NCI-H2227 (cell line): ENCODE results near the gene AQP2.
A peak's percentile ranks its signal among the peaks of the same experiment; 100 is the strongest.

Experiments
- DNase-seq: peaks from one replicate; lab custom pipeline; 2025; ENCODE audit not compliant: unreplicated experiment; lab: John Stamatoyannopoulos, UW

AQP2 gene

DNA sequence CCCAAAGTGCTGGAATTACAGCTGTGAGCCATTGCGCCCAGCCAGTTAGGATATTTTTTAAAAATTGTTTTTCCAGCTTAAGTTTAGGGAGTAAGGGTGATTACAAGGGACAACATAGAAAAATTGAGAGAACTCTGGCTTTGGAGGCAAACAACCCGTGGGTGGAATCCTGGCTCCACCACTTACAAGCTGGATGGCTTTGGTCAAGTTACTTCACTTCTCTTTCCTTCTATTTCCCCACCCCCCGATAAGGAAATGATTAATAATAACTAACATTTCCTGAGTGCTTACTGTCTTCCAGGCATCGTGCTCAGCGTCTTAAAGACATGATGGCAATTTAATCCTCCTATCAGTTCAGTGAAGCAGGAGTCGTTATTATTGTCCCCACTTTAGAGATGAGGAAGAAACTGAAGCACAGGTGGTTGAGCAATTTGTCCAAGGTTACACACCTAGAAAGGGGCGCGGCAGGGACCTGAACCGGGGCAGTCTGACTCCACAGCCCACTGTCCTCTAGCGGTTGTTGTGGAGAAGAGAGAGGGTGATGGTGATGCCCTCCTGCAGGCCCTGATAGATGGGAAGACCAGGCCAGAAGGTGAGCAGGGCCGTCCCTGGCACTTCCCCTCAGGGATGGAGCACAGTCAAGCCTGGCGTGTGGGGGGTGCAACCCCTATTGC, 30.2 kb upstream of the AQP2 start:
- DNase-seq = no peak

DNA sequence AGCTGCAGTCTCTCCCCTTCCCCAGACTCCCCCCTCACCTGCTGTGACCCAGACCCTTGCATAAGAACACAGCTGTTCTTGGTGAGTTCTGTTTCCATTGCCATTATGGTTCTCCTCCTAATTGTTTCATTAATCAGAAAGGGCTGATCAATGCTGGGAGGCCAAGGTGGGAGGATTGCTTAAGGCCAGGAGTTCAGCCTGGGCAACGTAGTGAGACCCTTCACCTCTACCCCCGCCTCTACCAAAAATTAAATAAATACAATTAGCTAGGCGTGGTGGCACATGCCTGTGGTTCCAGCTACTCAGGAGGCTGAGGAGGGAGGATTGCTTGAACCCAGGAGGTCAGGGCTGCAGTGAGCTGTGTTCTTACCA, 29.6 kb upstream of the AQP2 start:
- DNase-seq = no peak

DNA sequence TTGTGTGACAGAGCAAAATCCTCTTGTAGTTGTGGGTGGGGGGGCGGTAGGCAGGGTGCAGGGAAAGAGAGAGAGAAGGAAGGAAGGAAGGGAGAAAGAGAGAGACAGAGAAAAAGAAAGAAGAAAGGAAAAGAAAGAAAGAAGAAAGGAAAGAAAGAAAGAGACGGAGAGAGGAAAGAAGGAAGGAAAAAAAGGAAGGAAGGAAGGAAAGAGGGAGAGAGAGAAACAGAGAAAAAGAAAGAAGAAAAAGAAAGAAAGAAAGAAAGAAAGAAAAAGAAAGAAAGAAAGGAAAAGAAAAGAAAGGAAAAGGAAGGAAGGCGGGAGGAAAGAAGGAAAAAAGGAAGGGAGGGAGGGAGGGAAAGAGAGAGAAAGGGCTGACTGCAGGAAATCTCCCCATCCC, 29.2 kb upstream of the AQP2 start:
- DNase-seq = no peak

DNA sequence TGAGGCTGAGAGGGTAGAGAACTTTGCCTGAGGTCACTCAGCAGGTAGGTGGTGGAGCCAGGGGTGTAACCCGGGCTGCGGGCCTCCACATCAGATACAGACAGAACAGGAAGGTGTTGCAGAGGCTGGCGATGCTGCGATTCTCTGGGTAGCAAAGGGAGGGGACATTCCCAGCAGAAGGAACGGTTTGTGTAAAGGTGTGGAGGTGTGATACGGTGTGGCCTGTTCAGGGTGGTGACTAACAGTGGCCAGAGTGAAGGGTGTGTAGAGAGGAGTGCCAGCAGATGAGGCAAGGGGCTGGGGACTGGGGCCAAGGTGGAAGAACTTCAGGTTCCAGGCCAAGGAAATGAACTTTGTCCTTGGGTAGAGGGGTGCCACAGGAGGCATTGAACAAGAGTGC, 28.6 kb upstream of the AQP2 start:
- DNase-seq = no peak

DNA sequence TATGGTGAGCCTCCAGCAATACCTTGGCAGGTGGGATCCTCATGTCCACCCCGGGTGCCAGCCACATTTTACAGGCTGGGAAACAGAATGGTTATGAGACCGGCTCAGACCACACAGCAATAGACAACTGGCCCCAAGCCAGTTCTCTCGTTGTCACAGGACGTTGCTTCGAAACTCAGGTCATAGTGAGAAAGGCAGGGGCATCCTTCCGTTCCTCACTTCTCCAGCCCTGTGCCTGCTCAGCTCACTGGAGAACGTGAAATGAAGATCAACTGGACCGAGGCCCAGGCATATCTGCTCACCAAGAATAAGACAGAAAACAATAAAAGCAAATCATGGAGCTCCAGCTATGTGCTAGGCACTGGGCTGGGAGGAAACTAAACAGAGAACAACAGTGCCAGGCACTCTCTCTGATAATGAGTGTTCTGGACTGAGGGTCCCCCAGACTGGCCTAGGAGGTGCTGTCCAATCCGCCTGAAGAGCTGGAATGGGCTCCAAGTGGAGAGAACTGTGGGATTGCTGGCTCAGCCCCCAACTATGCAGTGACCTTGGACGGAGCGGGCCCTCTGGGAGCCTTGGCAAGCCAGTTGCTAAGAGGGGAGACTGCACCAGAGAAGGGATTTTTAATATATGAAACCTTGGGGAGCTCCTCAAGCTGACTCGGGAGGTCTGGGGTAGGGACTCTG, 28.0 kb upstream of the AQP2 start:
- DNase-seq = no peak

DNA sequence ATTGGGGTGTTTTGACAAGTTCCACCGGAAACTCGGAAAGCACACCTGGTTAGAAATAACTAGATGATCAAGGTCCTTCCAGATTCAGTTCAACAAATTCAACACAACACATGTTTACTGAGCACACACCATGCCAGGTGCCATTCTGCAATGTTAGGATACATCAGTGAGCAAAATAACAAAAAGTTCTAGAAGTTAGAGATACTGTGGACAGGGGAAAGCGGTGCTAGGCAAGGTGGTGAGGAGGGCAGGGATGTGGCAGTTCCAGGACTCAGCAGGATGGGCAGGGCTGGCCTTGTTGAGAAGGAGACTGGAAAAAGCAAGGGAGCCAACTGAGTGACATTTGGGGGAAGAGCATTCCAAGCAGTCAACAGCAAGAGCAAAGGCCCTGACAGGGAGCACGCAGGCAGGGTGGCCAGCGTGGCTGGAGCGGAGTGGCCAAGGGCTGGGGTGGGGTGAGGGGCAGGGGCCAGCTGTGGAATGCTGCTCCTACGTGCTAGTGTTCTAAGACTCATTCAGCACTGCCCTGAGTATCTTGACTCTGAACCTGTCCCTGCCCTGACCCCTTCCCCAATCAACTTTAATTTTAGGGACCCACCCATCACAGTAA, 27.4 kb upstream of the AQP2 start:
- DNase-seq = no peak

DNA sequence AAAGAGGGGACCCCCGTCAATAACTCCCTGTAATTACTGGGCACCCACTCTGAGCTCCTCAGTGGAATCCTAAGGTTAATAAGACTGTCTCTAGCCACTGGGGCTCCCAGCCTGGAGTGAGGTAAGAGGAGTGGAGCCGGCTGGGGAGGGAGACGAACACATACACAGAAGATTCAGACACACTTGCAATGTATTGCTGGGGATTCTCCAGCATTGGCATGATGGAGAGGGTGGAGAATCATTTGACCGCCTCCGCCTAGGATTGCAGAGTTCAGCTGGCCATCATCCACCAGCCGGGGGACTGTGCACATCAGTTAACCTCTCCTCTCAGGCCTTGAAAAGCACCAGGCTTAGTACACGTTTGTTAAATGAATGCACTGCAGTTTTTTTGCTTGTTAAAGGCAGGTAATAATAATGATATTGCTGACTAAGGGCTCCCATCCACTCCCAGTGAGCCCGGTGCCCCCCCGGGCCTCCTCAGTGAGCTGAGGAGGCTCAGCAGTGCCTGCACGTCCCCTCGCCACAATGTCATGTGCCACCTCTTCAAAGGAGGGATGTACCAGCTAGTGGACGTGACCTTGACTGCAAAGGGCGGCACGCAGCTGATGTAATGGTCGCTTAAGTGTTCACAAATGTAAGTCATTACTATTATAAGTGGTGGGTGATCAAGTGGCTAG, 26.5 kb upstream of the AQP2 start:
- peak; percentile 53 for DNase-seq

DNA sequence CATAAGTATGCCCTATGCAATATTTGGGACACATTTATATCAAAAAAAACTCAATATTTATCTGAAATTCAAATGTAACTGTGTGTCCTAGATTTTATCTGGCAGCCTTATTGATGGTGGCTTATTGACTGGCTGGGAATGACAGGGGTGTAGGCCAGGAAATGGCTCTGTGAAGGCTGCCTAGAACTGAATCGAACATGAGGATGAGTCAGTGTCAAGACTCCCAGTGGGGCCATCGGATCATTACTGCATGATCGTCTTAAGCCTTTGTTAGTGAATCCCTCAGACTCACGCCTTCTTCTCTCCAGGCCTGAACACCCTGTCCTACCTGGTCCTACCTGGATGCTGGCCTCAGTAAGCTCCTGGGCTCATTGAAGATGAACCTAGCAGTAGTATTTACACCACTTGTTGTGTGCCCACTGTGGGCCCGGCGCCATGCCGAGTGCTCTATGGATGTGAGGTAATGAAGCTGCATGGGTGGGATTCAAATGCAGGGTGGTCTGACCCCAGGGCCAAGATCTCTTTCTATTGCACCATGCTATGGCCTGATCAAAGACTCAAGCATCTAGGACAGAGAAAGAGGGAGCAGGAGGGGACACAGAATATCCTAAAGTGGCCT, 25.8 kb upstream of the AQP2 start:
- no peak for DNase-seq

DNA sequence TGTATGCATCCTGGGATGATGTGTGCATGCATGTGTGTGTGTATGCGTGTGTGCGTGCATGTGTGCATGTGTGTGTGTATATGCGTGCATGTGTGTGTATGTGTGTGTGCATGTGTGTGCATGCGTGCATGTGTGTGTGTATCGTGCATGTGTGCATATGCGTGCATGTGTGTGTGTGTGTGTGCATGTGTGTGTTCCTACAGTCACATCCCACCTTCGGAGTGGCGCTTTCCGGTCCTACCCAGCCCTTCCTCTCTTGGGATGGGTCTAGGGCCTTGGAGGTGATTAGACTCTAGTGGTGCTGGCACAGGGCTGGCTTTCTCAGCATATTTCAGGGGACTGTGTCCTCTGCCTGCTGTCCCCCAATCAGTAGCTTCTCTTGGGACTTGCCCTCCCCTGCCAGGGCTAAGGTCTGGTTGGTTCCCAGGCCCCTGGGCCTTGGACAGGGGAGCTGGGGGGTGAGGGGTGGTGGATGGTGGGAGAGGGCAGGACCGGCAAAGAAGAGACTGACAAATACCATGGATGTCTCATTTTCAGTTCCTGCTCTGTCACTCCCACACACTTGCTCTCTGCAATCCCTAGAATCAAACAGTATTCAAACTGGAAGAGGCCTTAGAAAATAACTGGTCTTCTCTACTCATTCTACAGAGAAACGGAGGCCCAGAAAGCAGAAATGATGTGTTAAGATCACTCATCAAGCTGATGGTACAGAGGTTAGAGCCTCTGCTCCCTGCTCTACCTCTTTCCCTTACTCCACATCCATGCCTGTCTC, 24.9 kb upstream of the AQP2 start:
- DNase-seq = no peak

DNA sequence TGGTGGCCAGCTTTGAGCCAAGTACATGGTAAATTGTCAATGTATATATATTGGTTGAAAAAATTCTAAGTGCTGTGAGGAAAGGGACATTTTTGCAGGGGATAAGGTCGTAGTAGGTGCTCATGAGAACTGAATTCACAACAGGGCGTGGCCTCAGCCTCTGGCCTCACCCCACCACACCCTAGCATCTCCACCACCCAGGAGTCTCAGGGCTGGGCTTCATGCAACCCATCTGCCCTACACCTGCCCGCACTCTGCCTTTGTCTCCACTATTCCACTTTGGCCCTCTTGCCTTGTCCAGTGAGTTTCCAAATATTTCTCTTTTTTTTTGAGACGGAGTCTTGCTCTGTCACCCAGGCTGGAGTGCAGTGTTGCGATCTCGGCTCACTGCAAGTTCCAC, 22.1 kb upstream of the AQP2 start:
- DNase-seq = no peak

DNA sequence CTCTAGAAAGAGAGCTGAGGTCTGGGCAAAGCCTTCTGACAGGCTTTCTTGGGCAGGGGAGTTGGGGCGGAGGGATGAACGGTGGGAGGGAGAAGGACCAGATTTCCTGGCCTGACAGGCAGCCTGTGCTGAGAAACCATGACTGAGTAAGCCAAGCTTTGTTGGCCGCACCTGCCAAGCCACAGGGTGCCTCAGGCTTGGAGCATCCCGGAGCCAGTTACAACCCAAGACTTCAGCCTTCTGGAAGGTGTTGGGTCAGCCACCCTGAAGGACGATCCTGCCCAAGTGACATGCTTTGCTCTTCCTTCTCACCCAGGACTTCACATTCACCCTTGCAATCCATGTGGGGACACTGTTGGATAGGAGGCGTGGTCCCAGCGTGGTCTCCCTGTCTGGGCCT, 21.0 kb upstream of the AQP2 start:
- DNase-seq = no peak

DNA sequence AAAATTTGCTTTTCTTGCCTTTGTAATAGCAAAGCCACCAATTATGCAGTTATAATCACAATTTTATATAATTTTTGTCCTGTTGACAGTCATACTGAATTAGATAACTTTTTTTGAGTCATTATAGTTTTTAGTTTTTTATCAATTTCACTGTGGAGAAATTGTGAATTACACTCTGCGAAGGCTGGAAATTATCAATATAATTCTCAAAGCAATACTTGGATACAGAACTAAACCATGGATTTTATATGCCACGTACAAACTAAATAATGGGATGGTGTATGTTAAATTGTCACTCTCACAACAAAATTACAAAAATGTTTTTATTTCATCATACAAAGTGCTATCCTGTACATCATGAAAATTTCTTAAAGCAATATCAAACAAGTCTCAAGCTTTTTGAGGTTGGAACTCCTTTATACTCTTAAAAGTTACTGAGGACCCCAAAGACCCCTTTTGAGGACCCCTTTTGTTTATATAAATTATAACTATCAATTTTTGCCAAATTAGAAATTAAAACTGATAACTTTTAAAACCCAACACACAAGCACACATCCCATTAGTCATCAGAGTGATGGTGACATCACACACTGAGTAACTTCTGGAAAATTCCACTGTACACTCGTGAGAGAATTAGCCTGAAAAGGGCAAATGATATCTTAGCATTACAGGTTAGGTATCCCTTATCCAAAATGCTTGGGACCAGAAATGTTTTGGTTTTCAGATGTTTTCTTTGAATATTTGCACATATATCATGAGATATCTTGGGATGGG, 19.8 kb upstream of the AQP2 start:
- no peak for DNase-seq

DNA sequence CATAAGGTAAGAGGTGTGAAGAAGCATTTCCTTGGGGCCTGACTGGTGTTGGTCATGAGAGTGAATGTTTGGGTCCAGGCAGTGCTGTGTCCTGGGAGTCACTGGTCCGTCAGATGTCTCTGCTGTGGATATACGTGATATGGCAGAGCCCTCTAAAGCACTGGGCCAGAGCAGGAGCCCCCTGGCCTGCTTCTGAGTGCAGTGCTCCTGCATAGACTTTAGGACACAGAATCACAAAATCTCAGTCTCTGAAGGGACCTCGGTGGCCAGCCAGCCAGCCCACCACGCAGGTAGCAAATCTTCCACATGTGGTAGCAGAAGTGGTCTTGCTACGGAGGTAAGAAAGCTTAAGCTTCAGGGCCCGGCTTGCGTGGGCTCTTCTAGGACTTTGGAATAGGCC, 18.5 kb upstream of the AQP2 start:
- no peak for DNase-seq

DNA sequence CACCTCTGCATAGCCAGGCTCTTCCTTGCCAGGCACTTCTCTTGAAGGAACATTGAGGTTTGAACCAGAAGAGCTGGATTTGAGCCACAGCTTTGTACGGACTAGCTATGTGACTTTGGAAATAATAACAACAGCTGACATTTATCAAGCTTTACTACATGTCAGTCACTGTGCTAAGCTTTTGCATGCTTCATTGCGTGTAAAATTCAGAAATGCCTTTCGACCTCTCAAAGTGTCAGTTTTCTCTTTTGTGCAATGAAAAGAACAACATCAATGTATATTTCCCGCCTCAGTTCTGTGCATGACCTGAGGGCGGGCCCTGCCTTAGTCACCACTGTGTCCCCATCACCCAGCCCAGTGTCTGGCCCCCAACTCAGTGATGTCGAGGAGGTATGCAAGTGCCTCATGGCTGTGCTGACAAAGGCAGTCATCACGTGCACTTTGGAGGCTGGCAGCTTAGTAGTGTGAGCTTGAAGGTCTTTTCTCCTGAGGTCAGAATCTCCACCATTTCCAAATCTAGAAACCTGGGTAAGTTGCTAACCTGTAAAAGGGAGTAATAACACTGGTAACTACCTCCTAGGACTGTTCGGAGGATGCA, 17.9 kb upstream of the AQP2 start:
- no peak for DNase-seq

DNA sequence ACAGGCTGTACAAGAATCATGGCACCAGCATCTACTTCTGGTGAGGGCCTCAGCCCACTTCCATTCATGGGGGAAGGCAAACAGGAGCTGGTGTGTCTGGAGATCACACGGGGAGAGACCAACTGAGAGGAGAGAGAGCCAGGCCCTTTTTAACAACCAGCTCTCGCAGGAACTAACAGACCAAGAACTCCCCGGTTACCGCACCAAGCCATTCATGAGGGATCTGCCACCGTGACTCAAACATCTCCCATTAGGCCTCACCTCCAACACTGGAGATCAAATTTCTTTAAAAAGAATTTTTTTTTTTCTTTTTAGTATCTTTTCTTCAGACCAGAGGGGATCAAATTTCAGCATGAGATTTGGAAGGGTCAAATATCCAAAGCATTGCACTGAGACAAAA, 16.7 kb upstream of the AQP2 start:
- no peak for DNase-seq

DNA sequence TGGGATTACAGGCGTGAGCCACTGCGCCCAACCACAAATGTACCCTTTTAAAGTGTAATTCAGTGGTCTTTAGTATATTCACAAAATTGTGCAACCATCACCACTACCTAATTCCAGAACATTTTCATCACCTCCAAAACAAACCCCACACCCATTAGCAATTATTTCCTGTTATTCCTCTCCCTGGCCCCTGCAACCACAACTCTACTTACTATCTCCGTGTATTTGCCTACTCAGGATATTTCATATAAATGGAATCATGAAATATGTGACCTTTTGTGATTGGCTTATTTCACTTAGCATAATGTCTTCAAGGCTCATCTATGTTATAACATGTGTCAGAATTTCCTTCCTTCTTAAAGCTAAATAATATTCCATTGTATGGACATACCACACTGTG, 16.0 kb upstream of the AQP2 start:
- no peak for DNase-seq

DNA sequence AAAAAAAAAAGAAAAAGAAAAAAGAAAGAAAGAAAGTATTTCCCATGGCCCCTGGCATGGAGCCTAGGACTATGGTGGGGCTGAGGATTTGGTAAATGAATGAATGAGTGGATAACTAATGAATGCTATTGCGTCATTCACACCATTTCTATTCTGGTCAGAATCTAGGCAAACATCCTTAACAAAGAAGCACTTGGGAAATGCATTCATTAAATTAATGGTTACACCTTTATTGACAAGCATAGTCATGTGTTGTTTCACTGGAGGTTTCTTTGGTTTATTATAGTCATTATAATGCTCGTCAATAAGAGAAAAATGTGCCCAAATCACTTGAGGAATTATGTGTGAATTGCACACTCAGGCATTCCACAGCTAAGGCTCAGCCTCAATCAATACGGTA, 13.6 kb upstream of the AQP2 start:
- DNase-seq = no peak

DNA sequence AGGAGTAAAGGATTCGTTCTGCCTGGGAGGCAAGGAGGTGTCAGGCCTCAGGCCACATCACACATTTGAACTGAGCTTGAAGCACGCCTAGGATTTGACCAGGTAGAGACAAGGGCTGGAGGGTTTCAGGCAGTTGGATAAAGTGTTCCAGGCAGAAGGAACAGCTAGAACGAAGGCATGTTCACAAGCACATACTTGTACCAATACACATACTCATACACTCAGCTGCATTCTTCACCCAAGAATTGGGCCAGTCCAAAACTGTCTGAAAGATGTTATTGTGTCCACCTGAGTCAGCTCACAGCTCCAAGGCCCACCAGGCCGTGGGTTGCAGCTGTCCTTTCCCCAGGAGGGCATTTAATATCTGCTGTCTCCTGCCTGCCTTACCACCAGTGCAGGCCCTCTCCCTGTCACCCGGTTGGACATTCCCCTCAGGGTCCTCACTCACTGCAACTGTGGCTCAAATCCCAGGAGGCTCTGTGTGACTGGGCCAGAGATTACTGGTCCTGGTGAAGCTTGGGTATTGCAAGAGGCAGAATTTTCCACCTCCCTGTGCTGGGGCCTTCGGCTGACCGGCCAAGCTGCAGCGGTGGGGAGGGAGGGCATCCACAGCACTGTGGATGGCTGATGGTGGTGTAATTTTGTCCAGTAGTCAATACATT, 12.8 kb upstream of the AQP2 start:
- no peak for DNase-seq

DNA sequence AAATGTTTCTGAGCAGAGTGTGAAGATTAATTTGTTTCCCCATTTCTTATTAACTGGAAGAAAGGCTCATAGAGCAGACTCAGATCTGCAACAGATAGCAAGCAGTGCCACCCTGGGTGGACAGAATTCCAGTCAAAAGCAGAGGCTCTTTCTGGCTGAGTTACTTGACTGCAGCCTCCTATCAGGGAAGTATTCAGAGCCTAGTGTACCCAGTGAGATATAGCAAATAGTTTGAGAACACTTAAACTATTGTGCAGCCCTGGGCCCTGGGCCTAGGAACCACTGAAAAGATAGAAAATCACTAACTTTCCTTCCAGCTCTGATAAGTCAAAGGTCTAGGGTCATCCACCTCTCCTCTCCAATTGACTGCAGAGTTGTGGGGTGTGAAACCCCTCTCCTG, 11.2 kb upstream of the AQP2 start:
- no peak for DNase-seq
